HepG2 (cell line): ENCODE data around the gene PCGF3. TPM values are rescaled to one million over a fixed set of nuclear protein-coding genes. Genes with fewer than 3 reads are reported as not detected.
A peak's percentile ranks its signal among the peaks of the same experiment; 100 is the strongest.

ENCODE experiments used
- ATAC-seq: fragments of 200-7000 bp; cut with Tn5 transposase; 3 replicates; pipeline ENCODE4 v1.9.1; 2020; ENCODE audit warnings: mild to moderate bottlenecking, moderate library complexity
- BruUV-seq: library from RNA; stranded (reverse); fragments of 400-500 nt; replicated peaks from 2 replicates; lab custom pipeline; 2021; lab: Mats Ljungman, UMichigan
- CTCF ChIA-PET: fragments of 300-600 bp; formaldehyde crosslinking; extraction: SDS; loops from one replicate; lab custom pipeline; 2021; ENCODE audit warnings: low total read pairs, inconsistent platforms, low intra/inter-chr PET ratio; lab: Yijun Ruan, JAX
- POLR2A ChIA-PET: fragments of 350-600 bp; sonication (Branson Sonifier 250); formaldehyde crosslinking; loops from one replicate; lab custom pipeline; 2020; ENCODE audit warnings: antibody characterized with exemption, inconsistent platforms; lab: Yijun Ruan, JAX
- DNase-seq: peaks from one replicate; pipeline ENCODE4 v3.0.0-alpha.2; 2015; ENCODE audit warnings: low spot score
- FAIRE-seq: peaks from 3 replicates; lab custom pipeline; 2011; peaks lifted over from hg19 to GRCh38; lab: Jason Lieb, UNC
- H2AFZ ChIP-seq: one replicate; pipeline ENCODE4 v1.6.1; 2011; ENCODE audit warnings: low read length, inconsistent platforms
- H3K27ac ChIP-seq: fragments of 300-600 bp; 3 replicates; pipeline ENCODE4 v1.8.0; 2011; ENCODE audit warnings: mixed run types, mild to moderate bottlenecking, mixed read lengths, low read length, inconsistent platforms; ENCODE audit not compliant: insufficient read depth; ENCODE audit errors: extremely low read length
- H3K27me3 ChIP-seq, 2 experiments: fragments of 200-600 bp in 1 of 2; 2 replicates in 1 of 2; 3 replicates in 1 of 2; pipeline versions ENCODE4 v1.6.0 to v1.8.0; 2011; ENCODE audit warnings: low read length in 2 of 2, mild to moderate bottlenecking in 2 of 2, moderate library complexity in 2 of 2, inconsistent platforms in 1 of 2; ENCODE audit not compliant: insufficient read depth in 2 of 2, control insufficient read depth in 1 of 2
- H3K36me3 ChIP-seq, 2 experiments: fragments of 200-600 bp in 1 of 2; replicated peaks in 1 of 2; 2 replicates in 1 of 2; 3 replicates in 1 of 2; pipeline versions ENCODE4 v1.5.1 to v1.8.0; 2011; ENCODE audit warnings: low read length in 2 of 2, inconsistent platforms in 1 of 2; ENCODE audit not compliant: insufficient read depth in 2 of 2, control insufficient read depth in 1 of 2
- H3K4me1 ChIP-seq: 2 replicates; pipeline ENCODE4 v1.5.1; 2012; ENCODE audit warnings: low read length, inconsistent platforms; ENCODE audit not compliant: insufficient read depth
- H3K4me2 ChIP-seq: 2 replicates; pipeline ENCODE4 v1.6.0; 2011; ENCODE audit warnings: low read depth, low read length, inconsistent platforms
- H3K4me3 ChIP-seq, 3 experiments: fragments of 200-600 bp in 1 of 3; sonication (generic), shearing (Covaris generic) in 1 of 3; replicated peaks in 1 of 3; 2 replicates each; pipeline ENCODE4 v1.5.1; 2011 to 2016; ENCODE audit warnings: low read length in 3 of 3, inconsistent platforms in 2 of 3, low read depth in 2 of 3, mild to moderate bottlenecking in 2 of 3, control low read depth in 1 of 3, mixed read lengths in 1 of 3; ENCODE audit not compliant: insufficient read depth in 1 of 3
- H3K79me2 ChIP-seq: one replicate; pipeline ENCODE4 v1.6.1; 2011; ENCODE audit warnings: low read length, inconsistent platforms; ENCODE audit not compliant: insufficient read depth
- H3K9ac ChIP-seq: 2 replicates; pipeline ENCODE4 v1.6.0; 2011; ENCODE audit warnings: mild to moderate bottlenecking, low read depth, low read length, inconsistent platforms; ENCODE audit not compliant: insufficient read depth
- H3K9me3 ChIP-seq: 2 replicates; pipeline ENCODE4 v1.5.1; 2012; ENCODE audit warnings: mild to moderate bottlenecking, low read length
- H4K20me1 ChIP-seq: 2 replicates; pipeline ENCODE4 v1.6.0; 2011; ENCODE audit warnings: inconsistent platforms, mild to moderate bottlenecking, low read length, moderate library complexity; ENCODE audit not compliant: insufficient read depth
- AHR ChIP-seq: IDR thresholded peaks from 2 replicates; pipeline ENCODE4 v1.6.1; 2018; ENCODE audit warnings: missing genetic modification reagents, missing compliant biosample characterization
- GABPA ChIP-seq, 2 experiments: IDR thresholded peaks; 2 replicates each; pipeline ENCODE4 v1.6.1; 2011 to 2016; ENCODE audit warnings: low read depth in 2 of 2, low read length in 1 of 2, missing biosample characterization in 1 of 2, missing genetic modification characterization in 1 of 2
- HMGXB4 ChIP-seq, 2 experiments: sonication (generic) in 1 of 2; formaldehyde crosslinking in 1 of 2; IDR thresholded peaks; 2 replicates each; pipeline versions ENCODE4 v1.4.0 to v1.6.1; 2018 to 2020; ENCODE audit warnings: missing genetic modification reagents in 2 of 2, borderline replicate concordance in 1 of 2, low read depth in 1 of 2, mild to moderate bottlenecking in 1 of 2, missing biosample characterization in 1 of 2
- NR2C2 ChIP-seq: sonication (generic); formaldehyde crosslinking; IDR thresholded peaks from 2 replicates; pipeline ENCODE4 v1.4.0; 2020; ENCODE audit warnings: missing genetic modification reagents, mild to moderate bottlenecking, moderate library complexity, borderline replicate concordance
- ZBTB2 ChIP-seq: sonication (generic); formaldehyde crosslinking; IDR thresholded peaks from 2 replicates; pipeline ENCODE4 v1.8.0; 2022; ENCODE audit warnings: low read depth, missing genetic modification reagents
- ZNF335 ChIP-seq: sonication (generic); formaldehyde crosslinking; IDR thresholded peaks from 2 replicates; pipeline ENCODE4 v1.4.0; 2020; ENCODE audit warnings: missing genetic modification reagents
- ZNF691 ChIP-seq: sonication (generic); formaldehyde crosslinking; IDR thresholded peaks from 2 replicates; pipeline ENCODE4 v1.4.0; 2020; ENCODE audit warnings: missing genetic modification reagents, low read depth, mild to moderate bottlenecking, borderline replicate concordance
- WGBS: methylation state at CpG from one replicate; pipeline ENCODE4 v1.1.6; 2017; ENCODE audit warnings: low lambda C conversion rate; 5-methylcytosine and 5-hydroxymethylcytosine counted together
- in situ Hi-C: cut with HindIII; loops from 2 replicates; pipeline ENCODE4 v1.10.0; 2017; ENCODE audit warnings: low pct_unique_long_range_greater_than_20kb; ENCODE audit not compliant: extremely low pct_ligation_motif_present
- intact Hi-C: fragments of 100-400 bp; cut with micrococcal nuclease; formaldehyde crosslinking; loops from one replicate; pipeline ENCODE4 v1.10.0; 2022; ENCODE audit not compliant: unreplicated experiment
- polyA plus RNA-seq, 8 experiments: library from polyadenylated mRNA; depleted of rRNA in 3 of 8; stranded (reverse) in 7 of 8; unstranded in 1 of 8; fragments of >200 nt; fragmentation: Illumina TruSeq in 4 of 8; extraction: Trizol in 4 of 8; gene quantifications; 2 replicates each; pipeline versions ENCODE4 v1.2.1 to v1.2.3, GENCODE V29; 2011 to 2016; ENCODE audit warnings: low read depth in 4 of 8, missing spikeins in 1 of 8, mixed read lengths in 1 of 8; ENCODE audit not compliant: insufficient read depth in 1 of 8
- total RNA-seq, 5 experiments: library from RNA; depleted of rRNA; stranded (reverse); fragments of >200 nt; fragmentation: Illumina TruSeq; extraction: Trizol; gene quantifications; 2 replicates each; pipeline ENCODE4 v1.2.3, GENCODE V29; 2016; ENCODE audit warnings: low read depth in 1 of 5

Gene PCGF3
- total and polyA plus RNA-seq, 2 of the 13 experiments (the other 11 are each of a cell fraction or from before 2014, with no cell fraction given): 28.6 to 66.2 TPM

GRCh38 chr4:663046-663437, 42.6 kb upstream of the PCGF3 start:
- FAIRE-seq: no peak
- peaks cover 46% of the 10 kb centered on the region for H3K4me1 ChIP-seq
- H3K9me3 ChIP-seq: no peaks in the 10 kb centered on the region
- DNase-seq: no peak
- TF ChIP-seq ZNF691 (CRISPR knock-in tag): 0 out of 2 replicates have a peak, but pooled peaks have one; percentile 18
- no peak for TF ChIP-seq AHR
- peak overlapping the region in 2 of 3 experiments; percentile 50 to 63; a peak in 3 of 6 replicates for H3K4me3 ChIP-seq
- ATAC-seq: no peak
- no peak overlapping the region for H2AFZ ChIP-seq
- no TSS peak for BruUV-seq
- POLR2A ChIA-PET: no interaction called here
- intact Hi-C loops (no loop called here), in situ Hi-C loops (no loop called here)
- H3K9ac ChIP-seq: 0 out of 2 replicates have a peak overlapping the region, but pooled peaks have one; percentile 25
- 71% methylated on average over 15 of the region's 20 CpGs for WGBS
- no peaks in the 10 kb centered on the region for H4K20me1 ChIP-seq
- H3K79me2 ChIP-seq: no peaks in the 10 kb centered on the region
- peaks cover 3 to 33% of the 10 kb centered on the region in 2 experiments; a peak in 4 of 5 replicates for H3K27me3 ChIP-seq
- no peak overlapping the region for H3K27ac ChIP-seq
- peak overlapping the region; percentile 69 for H3K4me2 ChIP-seq
- no peaks in the 10 kb centered on the region for H3K36me3 ChIP-seq
- CTCF ChIA-PET: no interaction called here

GRCh38 chr4:663438-664428, 41.9 kb upstream of the PCGF3 start:
- peaks cover 3 to 33% of the 10 kb centered on the region in 2 experiments; a peak in 4 of 5 replicates for H3K27me3 ChIP-seq
- FAIRE-seq (no peak), DNase-seq (no peak), ATAC-seq (no peak)
- no peaks in the 10 kb centered on the region for H3K36me3 ChIP-seq
- no peaks in the 10 kb centered on the region for H4K20me1 ChIP-seq
- H3K9me3 ChIP-seq: no peaks in the 10 kb centered on the region
- ChIA-PET POLR2A (interaction anchor here (1.5 kb wide), 1 partner anchor 10 kb away, joined by 7 read pairs; the partner anchor contains the start of genes ATP5ME and MYL5), CTCF (no interaction called here)
- H3K4me1 ChIP-seq: peaks cover 39% of the 10 kb centered on the region
- H3K9ac ChIP-seq: 0 out of 2 replicates have a peak overlapping the region, but pooled peaks have one; percentile 25
- peak overlapping the region; percentile 69 for H3K4me2 ChIP-seq
- peak overlapping the region in 2 of 3 experiments; percentile 50 to 63; a peak in 3 of 6 replicates for H3K4me3 ChIP-seq
- no TSS peak for BruUV-seq
- WGBS: 72% methylated on average over 19 of the region's 80 CpGs
- no peaks in the 10 kb centered on the region for H3K79me2 ChIP-seq
- intact Hi-C loops: no loop called here
- no peak overlapping the region for H3K27ac ChIP-seq
- in situ Hi-C loops: no loop called here
- no peak overlapping the region for H2AFZ ChIP-seq
- TF ChIP-seq HMGXB4 (CRISPR knock-in tag; IDR thresholded peaks at IDR 0.05; ENCODE audit: borderline replicate concordance in 1 of 2, low read depth in 1 of 2) (peak in 1 of 2 experiments; percentile 19; a peak in 1 of 4 replicates), ZNF335 (CRISPR knock-in tag) (peak; percentile 96), ZBTB2 (CRISPR knock-in tag) (0 out of 2 replicates have a peak, but pooled peaks have one; percentile 23), ZNF691 (CRISPR knock-in tag) (0 out of 2 replicates have a peak, but pooled peaks have one; percentile 11), GABPA (IDR thresholded peaks at IDR 0.05; ENCODE audit: low read depth, low read length) (no peak), GABPA (CRISPR knock-in tag; IDR thresholded peaks at IDR 0.05; ENCODE audit: low read depth) (0 out of 2 replicates have a peak, but pooled peaks have one; percentile 16), NR2C2 (CRISPR knock-in tag) (peak; percentile 75)
